COR-L47 (cell line): ENCODE measurements around the gene FOXRED1.

Experiments used
- DNase-seq: peaks from one replicate; lab custom pipeline; 2025; lab: John Stamatoyannopoulos, UW

FOXRED1 gene

GRCh38 chr11:126311401-126312291 lies 42.7 kb downstream of the FOXRED1 start:
- no peak for DNase-seq

- DNase-seq = no peak
Observed at GRCh38 chr11:126312961-126313360, 44.0 kb downstream of the FOXRED1 start.

DNA sequence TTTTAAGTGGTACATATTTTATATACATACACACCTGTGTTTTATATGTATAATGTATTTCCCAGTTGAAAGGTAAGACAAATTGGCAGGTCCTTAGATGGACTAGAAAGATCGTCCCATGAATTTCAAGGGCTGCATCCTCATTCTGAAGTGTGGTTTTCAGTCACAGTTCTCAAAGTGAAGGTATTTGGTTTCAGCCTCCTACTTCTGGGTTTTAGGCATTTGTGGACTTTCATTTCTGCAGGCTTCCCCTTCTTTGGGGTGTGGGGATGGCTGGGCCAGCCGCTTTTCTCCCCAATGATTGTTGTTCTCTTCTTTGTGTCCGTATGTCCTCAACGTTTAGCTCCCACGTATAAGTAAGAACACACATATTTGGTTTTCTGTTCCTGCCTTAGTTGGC lies 44.9 kb downstream of the FOXRED1 start:
- DNase-seq = no peak

DNA sequence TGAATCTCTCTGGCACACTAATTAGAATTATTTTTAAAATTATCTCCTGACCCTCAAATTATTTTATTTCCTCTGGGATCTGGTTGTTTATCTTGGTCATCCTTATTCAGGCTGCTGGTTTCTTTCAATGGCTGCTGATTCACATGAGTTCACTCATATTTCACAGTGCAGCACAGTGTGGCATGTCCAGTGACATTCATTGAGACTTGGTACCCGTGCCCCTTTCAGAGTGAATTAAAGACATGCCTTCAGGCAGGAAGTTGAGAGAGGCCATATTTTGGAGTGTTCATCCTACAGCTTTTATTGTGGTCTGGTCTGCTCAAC lies 48.4 kb downstream of the FOXRED1 start:
- DNase-seq = no peak

DNA sequence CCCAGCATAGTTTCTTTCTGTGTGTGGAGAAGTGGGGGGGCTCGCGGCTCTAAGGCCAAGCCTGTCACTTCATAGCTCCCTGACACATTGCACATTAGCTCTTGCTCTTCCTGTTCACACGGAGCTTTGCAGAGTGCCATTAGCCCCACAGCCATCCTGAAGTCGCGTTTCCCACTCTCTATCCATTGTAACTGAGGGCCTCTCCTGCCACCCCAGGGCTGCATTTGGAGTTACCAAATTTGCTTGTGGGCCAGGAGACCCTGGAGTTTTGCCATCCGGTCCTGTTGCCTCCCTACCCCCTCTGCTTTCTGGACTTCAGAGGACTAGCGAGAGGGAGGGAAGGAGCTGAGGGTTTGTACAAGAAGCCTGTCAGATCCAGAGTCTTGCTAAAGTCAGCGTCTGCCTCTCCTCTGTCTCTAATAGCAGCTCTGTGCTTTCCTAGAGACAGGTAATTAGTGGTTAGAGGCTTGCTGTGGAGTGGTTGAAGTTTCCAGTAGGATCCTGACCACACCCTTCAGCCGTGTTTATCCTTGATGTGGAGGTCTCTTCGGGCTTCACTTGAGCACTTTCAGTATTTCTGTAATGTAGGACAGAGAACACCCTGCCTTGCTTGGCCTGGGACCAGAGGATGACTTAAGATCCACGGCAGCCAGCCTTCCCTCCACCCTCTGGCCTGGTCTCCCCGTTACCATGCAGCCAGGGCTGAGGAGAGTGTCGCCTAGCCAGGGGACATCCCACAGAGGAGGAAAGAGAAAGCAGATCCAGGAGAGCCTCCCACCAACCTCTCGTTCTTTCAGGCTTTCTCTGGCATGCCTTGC lies 49.0 kb downstream of the FOXRED1 start:
- no peak for DNase-seq

DNA sequence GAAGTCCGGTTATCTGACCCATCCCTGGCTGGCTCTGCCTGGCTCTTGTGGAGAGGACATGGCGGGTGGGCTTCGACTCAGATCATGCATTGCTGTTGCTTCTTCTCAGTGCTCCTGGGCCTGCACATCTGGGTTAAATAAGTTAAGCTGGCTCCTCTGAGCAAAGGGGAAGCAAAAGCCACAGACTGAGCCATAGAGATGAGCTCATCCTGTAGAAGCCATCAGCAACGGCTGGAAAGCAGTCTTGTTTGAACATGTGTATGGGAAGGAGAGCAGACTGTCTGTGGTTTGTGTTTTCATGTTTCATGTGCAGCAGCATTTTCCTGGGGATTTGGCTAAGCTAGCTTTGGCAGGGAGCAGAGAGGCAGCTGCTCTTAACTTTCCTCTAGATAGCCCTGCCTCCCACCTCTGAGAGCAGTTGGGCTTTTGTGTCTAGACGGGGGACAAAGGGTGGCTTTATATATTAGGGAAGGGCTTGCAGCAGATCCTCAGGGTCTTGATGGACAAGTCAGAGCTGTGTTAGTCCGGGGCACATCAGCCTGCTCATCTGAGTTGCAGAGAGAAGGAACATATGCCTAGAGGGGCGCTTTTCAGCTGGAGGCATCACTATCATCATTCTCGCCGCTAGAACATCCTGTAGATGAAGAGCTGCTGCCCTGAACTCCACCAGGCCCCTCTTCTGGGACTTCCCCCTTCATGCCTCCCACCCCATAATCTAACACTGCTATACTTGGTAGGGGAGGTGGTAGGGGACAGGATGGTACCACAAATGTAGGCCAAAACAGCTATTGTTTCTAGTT lies 49.8 kb downstream of the FOXRED1 start:
- DNase-seq = no peak

- no peak for DNase-seq
Observed at GRCh38 chr11:126319374-126319740, 50.4 kb downstream of the FOXRED1 start.

DNA sequence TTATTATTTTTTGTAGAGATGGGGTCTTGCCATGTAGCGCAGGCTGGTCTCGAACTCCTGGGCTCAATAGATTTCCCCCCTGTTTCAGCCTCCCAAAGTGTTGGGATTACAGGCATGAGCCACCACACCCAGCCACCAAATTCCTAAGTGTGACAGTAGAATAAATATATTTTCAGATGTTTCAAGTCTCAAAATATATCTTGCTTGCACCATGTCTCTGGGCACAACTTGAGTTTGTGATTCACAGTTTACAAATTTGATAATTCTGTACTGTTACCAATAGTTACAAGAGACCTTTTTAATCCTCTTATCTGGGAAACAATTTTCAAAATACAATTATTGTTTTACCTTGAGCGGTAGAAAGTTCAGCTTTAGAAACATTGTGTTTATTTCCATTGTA lies 54.0 kb downstream of the FOXRED1 start:
- DNase-seq = no peak

DNA sequence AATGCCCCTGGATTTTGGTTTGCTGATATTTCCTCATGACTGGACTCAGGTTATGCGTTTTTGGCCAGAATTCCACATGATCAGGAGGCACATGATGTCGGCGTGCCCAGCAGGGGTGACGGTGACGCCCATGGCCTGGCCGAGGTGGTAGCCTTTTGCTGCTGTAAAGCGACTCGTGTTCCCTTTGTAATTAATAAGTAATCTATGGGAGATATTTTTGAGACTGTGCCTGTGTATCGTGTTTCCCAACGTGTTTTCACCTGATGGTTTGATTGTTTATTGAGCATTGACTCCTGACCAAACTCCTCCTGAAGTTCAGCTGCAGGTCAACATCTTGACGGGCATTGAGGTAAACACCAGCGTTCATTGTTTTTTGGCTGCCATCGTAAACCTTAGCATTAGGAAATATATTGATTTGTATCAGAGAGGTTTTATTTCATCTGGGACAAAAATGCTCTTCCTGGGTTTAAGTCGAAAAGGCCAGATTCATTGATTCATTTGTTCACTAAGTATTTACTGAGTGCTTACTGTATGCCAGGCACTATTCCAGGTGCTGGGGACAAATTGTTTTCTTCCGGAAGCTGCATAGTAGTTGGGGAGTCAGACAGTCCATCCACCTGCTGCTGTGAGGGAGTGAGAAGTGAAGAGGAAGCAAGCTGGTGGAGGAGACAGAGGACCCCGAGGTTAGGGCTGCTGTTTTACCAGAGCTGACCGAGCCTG lies 58.5 kb downstream of the FOXRED1 start:
- no peak for DNase-seq
